Measurements from ENCODE around the gene FAM151B. TPM values are rescaled to one million over a fixed set of nuclear protein-coding genes. Genes with fewer than 3 reads are reported as not detected.
"Not testable (repeated sequence)": the region's sequence is repeated elsewhere in the genome, so short reads cannot be mapped to it uniquely, and the experiment has no call there.

The FAM151B gene
- total RNA-seq, 2 experiments from 2014 or later: not detected

GRCh38 chr5:80579050-80579449 lies 91.2 kb downstream of the FAM151B start:
- no peaks in the 10 kb centered on the region for H3K9me2 ChIP-seq (ENCODE audit: insufficient read depth, low read length)
- ChIA-PET POLR2A (no interaction called here), CTCF (ENCODE audit: unreplicated experiment) (no interaction called here)
- no peaks in the 10 kb centered on the region for H3K4me1 ChIP-seq (ENCODE audit: insufficient read depth, low read length, poor library complexity, severe bottlenecking)
- H3K36me3 ChIP-seq (ENCODE audit: insufficient read depth, low read length): no peaks in the 10 kb centered on the region
- no peak overlapping the region for H3K27ac ChIP-seq (ENCODE audit: low read depth, low read length, poor library complexity, severe bottlenecking)
- BruUV-seq (replicated peaks): no TSS peak
- H3K4me3 ChIP-seq (ENCODE audit: low read depth, low read length, poor library complexity, severe bottlenecking): no peak overlapping the region
- intact Hi-C loops (cut with micrococcal nuclease; ENCODE audit: unreplicated experiment): no loop called here
- TF ChIP-seq CTCF (conservative IDR thresholded peaks at IDR 0.05; ENCODE audit: low read length): no peak
- TF ChIP-seq EZH2phosphoT487 (IDR thresholded peaks at IDR 0.05; ENCODE audit: borderline replicate concordance, low read depth, low read length): no peak
- H3K79me2 ChIP-seq (ENCODE audit: insufficient read depth, low read depth, low read length): no peaks in the 10 kb centered on the region
- H3K4me2 ChIP-seq (ENCODE audit: low read length): no peak overlapping the region
- H2AFZ ChIP-seq (ENCODE audit: low read length): no peak overlapping the region
- H4K20me1 ChIP-seq (ENCODE audit: insufficient read depth, low read length): no peaks in the 10 kb centered on the region
- no peaks in the 10 kb centered on the region for H3K9me3 ChIP-seq (ENCODE audit: low read length)
- DNase-seq (ENCODE audit: low spot score): no peak

- intact Hi-C loops (cut with micrococcal nuclease; ENCODE audit: unreplicated experiment); H3K27ac ChIP-seq (ENCODE audit: low read depth, low read length, poor library complexity, severe bottlenecking); H3K36me3 ChIP-seq (ENCODE audit: insufficient read depth, low read length); DNase-seq (ENCODE audit: low spot score); H3K9me2 ChIP-seq (ENCODE audit: insufficient read depth, low read length); H3K4me2 ChIP-seq (ENCODE audit: low read length); BruUV-seq (replicated peaks); H3K79me2 ChIP-seq (ENCODE audit: insufficient read depth, low read depth, low read length); H3K4me3 ChIP-seq (ENCODE audit: low read depth, low read length, poor library complexity, severe bottlenecking); H3K9me3 ChIP-seq (ENCODE audit: low read length); CTCF ChIA-PET (ENCODE audit: unreplicated experiment); H4K20me1 ChIP-seq (ENCODE audit: insufficient read depth, low read length); H2AFZ ChIP-seq (ENCODE audit: low read length); H3K4me1 ChIP-seq (ENCODE audit: insufficient read depth, low read length, poor library complexity, severe bottlenecking); POLR2A ChIA-PET: not testable (repeated sequence)
Observed at GRCh38 chr5:80580291-80580690, 92.4 kb downstream of the FAM151B start.

GRCh38 chr5:80584770-80585169 lies 96.9 kb downstream of the FAM151B start:
- intact Hi-C loops (cut with micrococcal nuclease; ENCODE audit: unreplicated experiment): no loop called here
- BruUV-seq (replicated peaks): no TSS peak
- no peaks in the 10 kb centered on the region for H3K9me2 ChIP-seq (ENCODE audit: insufficient read depth, low read length)
- CTCF ChIA-PET (ENCODE audit: unreplicated experiment): no interaction called here
- H3K4me3 ChIP-seq (ENCODE audit: low read depth, low read length, poor library complexity, severe bottlenecking): no peak overlapping the region
- H3K27ac ChIP-seq (ENCODE audit: low read depth, low read length, poor library complexity, severe bottlenecking): no peak overlapping the region
- no peaks in the 10 kb centered on the region for H3K9me3 ChIP-seq (ENCODE audit: low read length)
- TF ChIP-seq EZH2phosphoT487 (IDR thresholded peaks at IDR 0.05; ENCODE audit: borderline replicate concordance, low read depth, low read length) (no peak), CTCF (conservative IDR thresholded peaks at IDR 0.05; ENCODE audit: low read length) (no peak)
- no peaks in the 10 kb centered on the region for H3K36me3 ChIP-seq (ENCODE audit: insufficient read depth, low read length)
- no peaks in the 10 kb centered on the region for H3K4me1 ChIP-seq (ENCODE audit: insufficient read depth, low read length, poor library complexity, severe bottlenecking)
- no peak for DNase-seq (ENCODE audit: low spot score)
- H3K4me2 ChIP-seq (ENCODE audit: low read length): no peak overlapping the region
- POLR2A ChIA-PET: no interaction called here
- H3K79me2 ChIP-seq (ENCODE audit: insufficient read depth, low read depth, low read length): no peaks in the 10 kb centered on the region
- no peak overlapping the region for H2AFZ ChIP-seq (ENCODE audit: low read length)
- H4K20me1 ChIP-seq (ENCODE audit: insufficient read depth, low read length): no peaks in the 10 kb centered on the region

Measured in OCI-LY7 (cell line).